Lower leg skin (tissue), 4 donors: ENCODE data around the gene DOCK9. TPM values are rescaled to one million over a fixed set of nuclear protein-coding genes. Genes with fewer than 3 reads are reported as not detected.

Experiments
- DNase-seq, 2 donors: peaks; one replicate each; pipeline ENCODE4 v3.0.0-alpha.2; 2019; ENCODE audit warnings: low spot score in 2 of 2
- H3K4me3 ChIP-seq: fragments of 200-600 bp; sonication (generic); 2 replicates; pipeline ENCODE4 v1.5.1; 2017; ENCODE audit warnings: mild to moderate bottlenecking, low read depth; ENCODE audit not compliant: poor library complexity, severe bottlenecking
- CTCF ChIP-seq, 3 donors: fragments of 450-650 bp; IDR thresholded peaks; one replicate each; pipeline ENCODE4 v1.5.1; 2016; ENCODE audit warnings: antibody characterized with exemption in 3 of 3, mild to moderate bottlenecking in 3 of 3, moderate library complexity in 2 of 3
- POLR2A ChIP-seq, 2 donors: fragments of 450-650 bp; IDR thresholded peaks; one replicate each; pipeline ENCODE4 v1.6.1; 2016 to 2017; ENCODE audit warnings: antibody characterized with exemption in 2 of 2, mild to moderate bottlenecking in 1 of 2, moderate library complexity in 1 of 2
- WGBS, 2 donors: methylation state at CpG; one replicate each; pipeline ENCODE4 v1.1.5; 2018; 5-methylcytosine and 5-hydroxymethylcytosine counted together
- intact Hi-C: fragments of 100-400 bp; cut with DNase I; formaldehyde crosslinking; loops from one replicate; pipeline ENCODE4 v1.15.0; 2023; ENCODE audit warnings: low total_unique reads
- total RNA-seq, 4 donors: library from RNA; depleted of rRNA; stranded (reverse); fragments of >200 nt; gene quantifications; one replicate each; pipeline ENCODE4 v1.1.0, GENCODE V29; 2016

The DOCK9 gene
- total RNA-seq, 4 donors from 2014 or later = 189 to 292 (median 271) TPM

- TF ChIP-seq POLR2A (IDR thresholded peaks at IDR 0.05) (no peak), CTCF (IDR thresholded peaks at IDR 0.05) (no peak)
- no peak for DNase-seq
- no peak overlapping the region for H3K4me3 ChIP-seq
- intact Hi-C loops = no loop called here
Observed at GRCh38 chr13:98912846-98913245, 65.0 kb downstream of the DOCK9 start.

- no peak for DNase-seq
- TF ChIP-seq CTCF (IDR thresholded peaks at IDR 0.05) (no peak), POLR2A (IDR thresholded peaks at IDR 0.05) (no peak)
- 47 to 54% methylated on average over 2 of the region's 2 CpGs for WGBS, 2 donors
- H3K4me3 ChIP-seq = no peak overlapping the region
- intact Hi-C loops = no loop called here
Observed at GRCh38 chr13:98910501-98910951, 67.3 kb downstream of the DOCK9 start.

- DNase-seq = no peak
- H3K4me3 ChIP-seq = no peak overlapping the region
- intact Hi-C loops = no loop called here
- WGBS, 2 donors = 76 to 85% methylated on average over 3 of the region's 3 CpGs
- TF ChIP-seq CTCF (IDR thresholded peaks at IDR 0.05) (no peak), POLR2A (IDR thresholded peaks at IDR 0.05) (no peak)
Observed at GRCh38 chr13:98909016-98909415, 68.8 kb downstream of the DOCK9 start.

- H3K4me3 ChIP-seq = no peak overlapping the region
- WGBS, 2 donors = 93 to 97% methylated on average over 8 of the region's 8 CpGs
- no peak for TF ChIP-seq CTCF (IDR thresholded peaks at IDR 0.05)
- no peak for TF ChIP-seq POLR2A (IDR thresholded peaks at IDR 0.05)
- intact Hi-C loops = no loop called here
- DNase-seq = no peak
Observed at GRCh38 chr13:98906746-98907502, 70.9 kb downstream of the DOCK9 start.

GRCh38 chr13:98905199-98905598, 72.7 kb downstream of the DOCK9 start:
- no peak for TF ChIP-seq CTCF (IDR thresholded peaks at IDR 0.05)
- TF ChIP-seq POLR2A (IDR thresholded peaks at IDR 0.05) = no peak
- WGBS, 2 donors = 85 to 88% methylated on average over 2 of the region's 2 CpGs
- no peak overlapping the region for H3K4me3 ChIP-seq
- DNase-seq = no peak
- intact Hi-C loops = no loop called here

GRCh38 chr13:98900442-98900841, 77.4 kb downstream of the DOCK9 start:
- no peak overlapping the region for H3K4me3 ChIP-seq
- TF ChIP-seq POLR2A (IDR thresholded peaks at IDR 0.05) (no peak), CTCF (IDR thresholded peaks at IDR 0.05) (no peak)
- intact Hi-C loops = no loop called here
- WGBS, 2 donors = 61 to 73% methylated on average over 2 of the region's 2 CpGs
- DNase-seq = no peak
